Adipocyte (in vitro differentiated cells): ENCODE results near the gene KCNQ2.

ENCODE experiments used
- DNase-seq: peaks from one replicate; pipeline ENCODE4 v3.0.0-alpha.2; 2015; ENCODE audit warnings: low read depth
- H3K27me3 ChIP-seq: replicated peaks from 2 replicates; pipeline ENCODE4 v1.7.0; 2013; ENCODE audit warnings: mild to moderate bottlenecking, low read length, moderate library complexity; ENCODE audit not compliant: control insufficient read depth, insufficient read depth
- H3K36me3 ChIP-seq: 2 replicates; pipeline ENCODE4 v1.7.0; 2013; ENCODE audit warnings: low read length, mild to moderate bottlenecking, moderate library complexity; ENCODE audit not compliant: control insufficient read depth, insufficient read depth, severe bottlenecking
- H3K4me1 ChIP-seq: 2 replicates; pipeline ENCODE4 v1.7.0; 2013; ENCODE audit warnings: mild to moderate bottlenecking, low read length, moderate library complexity; ENCODE audit not compliant: control insufficient read depth, insufficient read depth
- H3K4me3 ChIP-seq: 2 replicates; pipeline ENCODE4 v1.7.0; 2013; ENCODE audit warnings: mild to moderate bottlenecking, low read length, moderate library complexity
- H3K9ac ChIP-seq: 2 replicates; pipeline ENCODE4 v1.7.0; 2013; ENCODE audit warnings: mild to moderate bottlenecking, low read length, moderate library complexity
- H3K9me3 ChIP-seq: 2 replicates; pipeline ENCODE4 v1.7.0; 2013; ENCODE audit warnings: mild to moderate bottlenecking, low read length, moderate library complexity; ENCODE audit not compliant: control insufficient read depth

KCNQ2 gene

DNA sequence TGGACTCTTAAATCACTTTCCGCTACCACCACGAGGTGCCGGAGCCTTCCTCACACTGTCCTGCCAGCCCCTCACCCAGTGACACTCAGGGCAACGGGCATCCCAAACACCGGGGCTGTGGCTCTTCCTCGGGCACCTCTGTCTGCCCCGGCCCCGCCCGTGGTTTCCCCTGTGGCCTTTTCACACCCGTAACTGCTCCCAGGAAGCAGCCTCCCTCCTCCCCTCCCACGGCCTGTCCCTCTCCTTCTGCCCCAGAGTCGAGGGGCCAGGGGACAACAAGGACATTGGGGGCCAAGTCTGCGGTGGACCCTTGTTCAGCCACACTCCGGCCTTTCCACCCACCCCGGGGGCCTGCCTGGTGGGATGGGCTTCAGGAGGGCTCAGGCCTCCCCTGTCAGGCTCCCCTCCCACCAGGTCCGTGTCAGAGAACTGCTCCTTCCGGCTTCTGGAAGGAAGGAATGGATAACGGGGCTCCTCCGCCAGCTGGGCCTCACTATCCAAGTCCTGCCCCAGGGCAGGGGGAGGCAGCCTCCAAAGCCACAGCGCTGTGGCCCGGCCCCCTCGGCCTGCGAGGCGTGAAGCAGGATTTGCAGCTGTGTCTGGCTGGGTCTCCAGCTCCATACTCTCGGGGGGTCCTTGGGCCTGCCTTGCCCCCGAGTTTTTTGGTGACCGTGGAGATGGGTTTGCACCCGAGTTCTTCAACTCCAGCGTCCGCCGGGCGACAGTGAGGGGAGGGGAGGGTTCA, 56.6 kb downstream of the KCNQ2 start:
- H3K9ac ChIP-seq = no peak overlapping the region
- H3K4me3 ChIP-seq = no peak overlapping the region
- H3K9me3 ChIP-seq = no peaks in the 10 kb centered on the region
- DNase-seq = no peak
- H3K36me3 ChIP-seq = no peaks in the 10 kb centered on the region
- peaks cover 34% of the 10 kb centered on the region for H3K27me3 ChIP-seq
- no peaks in the 10 kb centered on the region for H3K4me1 ChIP-seq

DNA sequence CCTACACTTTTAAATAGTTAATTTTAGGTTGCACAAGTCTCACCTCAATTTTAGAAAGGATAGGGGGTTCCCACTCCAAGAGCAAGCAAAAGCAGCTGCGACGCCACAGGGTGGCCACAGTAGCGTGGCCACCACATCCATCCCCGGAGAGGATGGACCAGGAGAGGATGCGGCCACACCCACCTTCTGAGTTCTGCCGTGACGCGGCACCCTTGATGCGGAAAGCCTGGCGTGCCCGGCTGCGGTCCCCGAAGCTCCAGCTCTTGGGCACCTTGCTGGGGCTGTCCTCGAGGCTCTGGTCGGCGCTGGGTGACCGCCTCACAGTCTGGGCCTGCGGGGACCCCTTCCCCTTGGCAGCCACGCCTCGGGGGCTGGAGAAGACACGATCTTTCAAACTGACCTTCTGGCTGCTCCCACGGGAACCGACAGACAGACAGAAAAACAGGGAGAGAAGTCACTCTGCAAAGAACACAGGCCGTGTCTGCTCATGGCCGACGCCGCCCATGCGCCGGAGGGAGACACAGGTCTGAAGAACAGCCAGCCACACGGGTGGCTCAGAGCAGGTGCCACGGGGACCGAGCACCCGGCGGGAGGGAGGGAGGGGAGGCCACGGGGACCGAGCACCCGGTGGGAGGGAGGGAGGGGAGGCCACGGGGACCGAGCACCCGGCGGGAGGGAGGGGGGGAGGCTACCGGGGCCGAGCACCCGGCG, 57.6 kb downstream of the KCNQ2 start:
- H3K4me3 ChIP-seq = no peak overlapping the region
- no peak for DNase-seq
- H3K9me3 ChIP-seq = no peaks in the 10 kb centered on the region
- H3K27me3 ChIP-seq = peaks cover 36% of the 10 kb centered on the region
- no peaks in the 10 kb centered on the region for H3K36me3 ChIP-seq
- no peaks in the 10 kb centered on the region for H3K4me1 ChIP-seq
- no peak overlapping the region for H3K9ac ChIP-seq

DNA sequence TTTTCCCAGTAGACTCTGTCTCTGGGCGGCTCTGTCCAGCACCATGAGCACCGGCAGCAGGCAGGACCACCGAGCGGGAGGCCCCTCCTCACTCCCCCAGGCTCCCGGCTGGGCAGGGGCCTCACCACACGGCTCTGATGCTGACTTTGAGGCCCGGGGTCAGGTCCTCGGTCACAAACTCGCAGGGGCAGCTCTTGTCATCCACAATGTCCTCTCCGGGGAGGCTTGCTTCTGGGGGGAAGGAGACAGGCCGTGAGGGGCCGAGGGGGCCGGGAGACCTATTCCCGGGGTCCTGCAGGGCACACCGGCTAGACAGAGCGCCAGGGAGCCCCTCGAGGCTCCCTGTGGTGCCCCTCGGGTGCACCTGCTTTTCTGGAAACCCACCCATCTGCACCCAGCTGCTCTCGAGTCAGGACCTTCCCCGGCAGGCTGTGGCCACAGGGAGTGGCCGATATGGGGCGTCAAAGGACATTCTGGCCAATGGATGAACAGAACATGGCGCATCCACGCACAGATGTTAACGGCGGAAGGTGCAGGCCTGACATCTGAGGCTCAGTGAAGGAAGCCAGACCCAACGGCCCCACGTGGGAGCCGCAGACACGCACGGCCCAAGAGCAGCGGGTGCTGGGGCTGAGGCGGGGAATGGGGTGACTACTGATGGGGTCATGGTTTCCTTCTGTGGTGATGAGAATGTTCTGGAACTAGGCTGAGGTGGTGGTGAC, 58.3 kb downstream of the KCNQ2 start:
- Histone ChIP-seq H3K27me3 (peaks cover 30% of the 10 kb centered on the region), H3K36me3 (no peaks in the 10 kb centered on the region), H3K4me3 (no peak overlapping the region), H3K9me3 (no peaks in the 10 kb centered on the region), H3K4me1 (no peaks in the 10 kb centered on the region), H3K9ac (no peak overlapping the region)
- DNase-seq = no peak

DNA sequence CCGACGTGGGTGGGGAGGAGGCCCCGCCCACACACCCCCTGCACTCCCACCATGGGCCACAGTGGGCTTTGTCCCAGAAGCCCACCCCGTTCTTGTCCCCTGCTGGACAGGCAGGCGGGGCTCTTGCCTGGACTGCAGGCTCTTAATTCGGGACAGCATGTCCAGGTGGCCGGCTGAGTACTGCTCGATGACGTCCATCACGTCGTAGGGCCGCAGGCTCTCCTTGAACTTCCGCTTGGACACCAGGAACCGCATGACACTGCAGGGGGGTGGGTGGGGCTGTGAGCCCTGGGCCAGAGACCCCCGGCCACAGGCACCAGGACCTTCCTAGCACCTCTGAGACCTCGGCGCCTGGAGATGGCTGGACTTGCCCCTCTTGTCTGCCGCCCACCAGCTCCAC, 59.1 kb downstream of the KCNQ2 start:
- no peaks in the 10 kb centered on the region for H3K36me3 ChIP-seq
- peaks cover 29% of the 10 kb centered on the region for H3K27me3 ChIP-seq
- H3K9ac ChIP-seq = no peak overlapping the region
- no peak overlapping the region for H3K4me3 ChIP-seq
- no peak for DNase-seq
- H3K9me3 ChIP-seq = no peaks in the 10 kb centered on the region
- H3K4me1 ChIP-seq = no peaks in the 10 kb centered on the region

DNA sequence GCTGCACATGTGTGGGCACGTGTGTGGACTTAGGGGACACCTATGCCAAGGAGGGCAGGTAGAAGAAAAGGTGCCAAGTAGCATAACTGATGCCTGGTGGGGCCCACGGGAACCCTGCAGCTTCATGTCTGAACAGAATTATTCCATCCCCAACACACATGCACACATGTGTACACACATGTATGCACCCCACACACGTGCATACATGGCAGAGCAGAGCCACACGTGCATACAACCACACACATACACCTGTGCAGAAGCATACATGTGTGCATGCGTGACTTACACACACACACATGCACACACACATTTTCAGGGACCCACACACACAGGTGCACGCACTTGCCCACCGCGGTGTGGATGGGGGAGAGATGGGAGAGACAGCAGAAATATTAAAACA, 59.6 kb downstream of the KCNQ2 start:
- Histone ChIP-seq H3K9me3 (no peaks in the 10 kb centered on the region), H3K27me3 (peaks cover 29% of the 10 kb centered on the region), H3K9ac (no peak overlapping the region), H3K4me1 (no peaks in the 10 kb centered on the region), H3K4me3 (no peak overlapping the region), H3K36me3 (no peaks in the 10 kb centered on the region)
- no peak for DNase-seq

DNA sequence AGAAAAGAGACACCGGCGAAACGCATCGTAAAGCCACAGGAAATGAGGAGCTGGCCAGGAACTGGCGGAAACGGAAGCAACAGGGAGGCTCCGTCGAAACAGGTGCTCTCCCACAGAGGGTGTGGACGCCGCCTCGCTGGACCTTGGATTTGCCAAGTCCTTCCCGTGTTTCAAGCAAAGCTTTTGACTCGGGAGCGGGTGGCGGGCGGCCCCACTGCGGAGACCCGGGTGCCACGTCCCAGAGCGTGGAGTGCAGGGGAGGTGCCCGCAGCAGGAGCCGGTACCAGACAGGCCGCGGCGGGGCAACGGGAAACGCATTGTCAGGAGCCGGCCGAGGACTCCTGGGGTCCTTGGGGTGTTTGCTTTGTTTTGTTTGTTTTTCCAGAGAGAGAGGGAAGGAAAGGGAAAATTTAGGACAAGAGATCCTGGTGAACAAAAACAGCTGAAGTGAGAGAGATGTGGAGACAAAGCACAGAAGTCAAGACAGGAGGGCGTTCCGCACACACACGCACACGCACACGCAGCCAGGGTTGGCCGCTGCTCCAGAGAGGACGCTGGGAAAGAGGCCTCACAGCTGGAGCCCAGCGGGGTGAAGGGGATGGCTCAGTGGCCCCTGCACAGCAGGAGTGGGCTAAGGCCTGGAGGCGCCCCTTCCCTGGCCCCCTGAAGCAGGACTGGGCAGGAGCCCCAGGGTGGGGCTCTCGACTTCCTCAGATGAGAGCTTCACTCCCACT, 60.4 kb downstream of the KCNQ2 start:
- Histone ChIP-seq H3K4me3 (no peak overlapping the region), H3K9me3 (no peaks in the 10 kb centered on the region), H3K36me3 (no peaks in the 10 kb centered on the region), H3K4me1 (no peaks in the 10 kb centered on the region), H3K27me3 (peaks cover 29% of the 10 kb centered on the region), H3K9ac (no peak overlapping the region)
- no peak for DNase-seq

DNA sequence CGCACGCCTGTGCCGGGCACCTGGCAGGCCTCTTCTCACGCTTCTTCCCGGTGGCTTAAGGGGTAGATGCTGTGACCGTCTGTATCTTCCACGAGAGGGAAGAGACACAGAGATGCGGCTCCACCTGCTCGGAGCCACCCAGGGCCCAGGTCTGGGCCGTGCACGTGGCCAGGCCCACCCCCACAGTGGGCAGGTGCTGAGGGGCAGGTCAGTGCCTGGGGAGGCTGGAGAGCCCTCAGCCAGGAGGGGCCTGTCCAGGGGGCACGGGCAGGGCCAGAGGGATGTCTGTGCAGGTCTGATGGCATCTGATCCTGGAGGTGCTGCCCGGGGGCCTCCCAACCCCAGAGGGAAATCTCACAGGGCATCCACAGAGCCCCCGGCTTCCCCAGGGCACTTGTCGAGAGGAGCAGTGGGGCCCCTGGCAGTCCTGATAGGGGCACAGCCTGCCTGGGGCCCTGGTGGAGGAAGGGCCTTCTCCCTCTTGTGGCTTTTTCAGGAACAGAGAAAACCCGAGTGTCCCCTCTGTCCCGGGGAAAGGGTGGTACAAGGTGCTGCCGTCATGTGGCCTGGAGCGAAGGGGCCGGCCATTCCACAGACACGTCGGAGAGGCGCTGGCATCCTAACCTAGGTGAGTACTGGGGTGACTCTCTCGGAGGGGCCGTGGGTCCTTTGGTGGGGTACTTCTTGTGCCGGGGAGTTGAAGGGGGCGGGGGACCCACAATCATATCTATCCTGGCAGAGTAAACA, 61.1 kb downstream of the KCNQ2 start:
- Histone ChIP-seq H3K9me3 (no peaks in the 10 kb centered on the region), H3K27me3 (peaks cover 28% of the 10 kb centered on the region), H3K9ac (no peak overlapping the region), H3K4me3 (no peak overlapping the region), H3K36me3 (no peaks in the 10 kb centered on the region), H3K4me1 (no peaks in the 10 kb centered on the region)
- no peak for DNase-seq

DNA sequence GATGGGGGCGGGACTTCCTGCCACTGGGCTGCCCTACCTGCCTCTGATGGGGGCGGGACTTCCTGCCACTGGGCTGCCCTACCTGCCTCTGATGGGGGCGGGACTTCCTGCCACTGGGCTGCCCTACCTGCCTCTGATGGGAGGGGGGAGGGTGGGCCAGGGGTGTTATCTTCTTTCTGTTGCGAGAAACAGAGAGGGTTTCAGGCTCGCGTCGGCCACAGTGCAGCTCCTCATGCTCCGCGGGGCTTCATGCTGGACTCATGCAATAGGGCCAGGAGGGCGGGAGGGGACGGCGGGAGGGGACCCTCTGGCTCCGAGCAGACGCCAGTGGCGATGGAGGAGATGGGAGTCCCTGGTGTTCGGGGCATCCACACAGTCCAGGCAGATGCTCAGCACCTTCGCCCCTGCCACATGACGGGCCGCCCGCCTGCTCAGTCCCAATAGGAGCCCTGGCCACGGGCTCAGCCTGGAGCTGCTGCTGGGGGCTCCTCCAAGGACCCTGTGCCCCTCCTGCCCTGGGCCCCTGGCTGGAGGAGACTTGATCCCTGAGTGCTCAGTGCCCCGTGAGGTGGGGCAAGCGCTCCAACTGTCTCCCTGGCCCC, 62.5 kb downstream of the KCNQ2 start:
- Histone ChIP-seq H3K4me1 (no peaks in the 10 kb centered on the region), H3K36me3 (no peaks in the 10 kb centered on the region), H3K4me3 (no peak overlapping the region), H3K27me3 (peaks cover 24% of the 10 kb centered on the region), H3K9me3 (no peaks in the 10 kb centered on the region), H3K9ac (no peak overlapping the region)
- no peak for DNase-seq

DNA sequence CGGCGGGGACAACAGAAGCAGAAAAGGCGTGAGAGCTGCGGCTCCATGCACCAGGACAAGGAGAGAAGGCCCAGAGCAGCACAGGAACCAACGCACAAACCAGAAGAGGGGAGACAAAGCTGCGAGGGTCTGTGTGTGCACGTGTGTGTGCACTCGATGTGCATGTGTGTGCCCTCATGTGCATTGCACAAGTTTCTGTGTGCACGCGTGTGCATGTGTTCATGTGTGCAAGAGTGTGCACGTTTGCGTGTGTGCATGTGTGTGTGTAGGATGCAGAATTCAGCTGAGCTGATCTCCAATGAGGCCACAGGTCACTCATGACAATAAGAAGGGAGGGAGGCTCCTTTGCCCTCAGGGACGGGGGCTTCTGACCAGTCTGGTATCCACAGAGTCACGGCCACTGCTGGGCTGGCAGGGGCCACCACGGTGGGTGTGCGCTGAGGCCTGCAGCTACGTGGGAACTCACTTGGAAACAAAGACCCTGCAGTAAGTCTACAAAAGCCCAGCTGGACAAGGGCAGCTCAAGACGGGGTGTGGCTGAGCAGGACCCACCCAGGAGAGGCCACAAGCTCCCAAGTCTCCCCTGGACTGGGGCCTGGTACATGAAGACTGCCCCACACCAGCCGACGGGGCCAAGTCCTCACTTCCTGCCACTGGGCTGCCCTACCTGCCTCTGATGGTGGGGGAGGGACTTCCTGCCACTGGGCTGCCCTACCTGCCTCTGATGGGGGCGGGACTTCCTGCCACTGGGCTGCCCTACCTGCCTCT, 63.2 kb downstream of the KCNQ2 start:
- Histone ChIP-seq H3K9ac (no peak overlapping the region), H3K9me3 (no peaks in the 10 kb centered on the region), H3K27me3 (peaks cover 20% of the 10 kb centered on the region), H3K4me1 (no peaks in the 10 kb centered on the region), H3K36me3 (no peaks in the 10 kb centered on the region), H3K4me3 (no peak overlapping the region)
- DNase-seq = no peak

DNA sequence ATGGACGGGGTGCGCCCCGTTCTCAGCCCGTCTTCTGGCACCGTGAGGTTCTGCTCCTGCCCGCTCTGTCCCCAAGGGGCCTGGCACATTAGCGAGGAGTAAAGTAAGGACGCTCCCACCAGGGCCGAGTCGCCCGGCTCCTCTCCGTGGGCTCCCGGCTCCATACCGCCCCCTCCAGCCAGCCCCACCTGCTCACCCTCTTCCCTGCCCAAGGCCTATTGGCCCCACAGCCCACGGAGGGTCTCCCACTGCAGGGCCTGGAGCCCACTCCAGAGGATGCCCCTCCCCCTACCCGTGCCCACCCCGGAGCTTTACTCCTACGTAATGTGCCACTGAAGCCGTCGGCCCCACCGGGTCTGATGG, 63.8 kb downstream of the KCNQ2 start:
- H3K4me1 ChIP-seq = no peaks in the 10 kb centered on the region
- no peaks in the 10 kb centered on the region for H3K36me3 ChIP-seq
- no peak overlapping the region for H3K9ac ChIP-seq
- DNase-seq = no peak
- H3K27me3 ChIP-seq = peaks cover 18% of the 10 kb centered on the region
- no peaks in the 10 kb centered on the region for H3K9me3 ChIP-seq
- H3K4me3 ChIP-seq = no peak overlapping the region
